Stimulated activated CD4-positive, alpha-beta T cell treated with anti-CD3 and anti-CD28 coated beads, Interleukin-1b, Interleukin-23, amount 100 ng/mL, for 48 hours (primary cell): Measurements from ENCODE around the gene CEP135.
A peak's percentile ranks its signal among the peaks of the same experiment; 100 is the strongest.
"Not testable (repeated sequence)": the region's sequence is repeated elsewhere in the genome, so short reads cannot be mapped to it uniquely, and the experiment has no call there.

Experiments used
- DNase-seq: peaks from one replicate; pipeline ENCODE4 v3.0.0-alpha.2; 2020

CEP135 gene, protein sequence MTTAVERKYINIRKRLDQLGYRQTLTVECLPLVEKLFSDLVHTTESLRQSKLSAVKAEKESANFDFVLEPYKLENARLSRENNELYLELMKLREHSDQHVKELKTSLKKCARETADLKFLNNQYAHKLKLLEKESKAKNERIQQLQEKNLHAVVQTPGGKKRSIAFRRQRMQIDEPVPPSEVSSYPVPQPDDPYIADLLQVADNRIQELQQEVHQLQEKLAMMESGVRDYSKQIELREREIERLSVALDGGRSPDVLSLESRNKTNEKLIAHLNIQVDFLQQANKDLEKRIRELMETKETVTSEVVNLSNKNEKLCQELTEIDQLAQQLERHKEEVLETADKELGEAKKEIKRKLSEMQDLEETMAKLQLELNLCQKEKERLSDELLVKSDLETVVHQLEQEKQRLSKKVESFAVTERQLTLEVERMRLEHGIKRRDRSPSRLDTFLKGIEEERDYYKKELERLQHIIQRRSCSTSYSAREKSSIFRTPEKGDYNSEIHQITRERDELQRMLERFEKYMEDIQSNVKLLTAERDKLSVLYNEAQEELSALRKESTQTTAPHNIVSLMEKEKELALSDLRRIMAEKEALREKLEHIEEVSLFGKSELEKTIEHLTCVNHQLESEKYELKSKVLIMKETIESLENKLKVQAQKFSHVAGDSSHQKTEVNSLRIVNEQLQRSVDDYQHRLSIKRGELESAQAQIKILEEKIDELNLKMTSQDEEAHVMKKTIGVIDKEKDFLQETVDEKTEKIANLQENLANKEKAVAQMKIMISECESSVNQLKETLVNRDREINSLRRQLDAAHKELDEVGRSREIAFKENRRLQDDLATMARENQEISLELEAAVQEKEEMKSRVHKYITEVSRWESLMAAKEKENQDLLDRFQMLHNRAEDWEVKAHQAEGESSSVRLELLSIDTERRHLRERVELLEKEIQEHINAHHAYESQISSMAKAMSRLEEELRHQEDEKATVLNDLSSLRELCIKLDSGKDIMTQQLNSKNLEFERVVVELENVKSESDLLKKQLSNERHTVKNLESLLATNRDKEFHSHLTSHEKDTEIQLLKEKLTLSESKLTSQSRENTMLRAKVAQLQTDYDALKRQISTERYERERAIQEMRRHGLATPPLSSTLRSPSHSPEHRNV

DNA sequence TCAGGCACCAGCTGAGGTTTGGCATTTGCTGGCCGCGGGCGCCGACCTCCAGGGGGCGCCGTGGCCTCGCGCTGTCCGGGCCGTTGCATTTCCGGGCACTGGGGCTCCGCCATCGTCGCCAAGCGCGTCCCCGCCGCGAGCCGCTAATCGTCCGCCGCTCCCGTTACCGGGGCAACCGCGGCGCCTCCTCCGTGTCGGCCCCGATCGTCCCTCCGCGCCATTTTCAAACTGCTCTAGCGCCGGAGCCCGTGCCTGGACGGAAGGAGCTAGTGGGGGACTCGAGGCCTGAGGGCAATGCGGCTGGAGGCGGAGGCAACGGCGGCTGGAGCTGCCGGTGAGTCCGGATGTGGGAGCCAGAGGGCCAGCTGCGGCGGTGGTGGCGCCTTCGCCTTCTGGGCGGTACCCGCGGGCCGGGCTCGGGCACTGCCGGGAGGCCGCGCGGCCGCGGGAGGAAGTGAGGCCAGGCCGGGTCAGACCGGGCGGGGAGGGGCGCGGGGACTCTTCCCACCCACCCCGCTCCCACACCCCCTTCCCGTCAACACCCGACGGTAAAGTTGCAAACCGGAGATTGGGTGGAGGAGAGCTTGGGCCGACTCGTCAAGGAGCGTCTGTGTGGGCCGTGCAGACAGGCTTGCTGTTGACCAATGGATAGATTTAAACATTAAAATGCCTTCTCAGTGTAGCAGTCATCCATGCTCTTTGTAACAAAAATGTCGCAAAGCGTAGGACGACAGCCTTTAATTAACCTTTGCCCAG is at the start of gene CEP135:
Gene CEP135 (plus strand): TSS at position 220 of the 756 bp plus-strand sequence. CDS start 3,186 bp downstream, outside the sequence.
- DNase-seq, result peak; percentile 92

DNA sequence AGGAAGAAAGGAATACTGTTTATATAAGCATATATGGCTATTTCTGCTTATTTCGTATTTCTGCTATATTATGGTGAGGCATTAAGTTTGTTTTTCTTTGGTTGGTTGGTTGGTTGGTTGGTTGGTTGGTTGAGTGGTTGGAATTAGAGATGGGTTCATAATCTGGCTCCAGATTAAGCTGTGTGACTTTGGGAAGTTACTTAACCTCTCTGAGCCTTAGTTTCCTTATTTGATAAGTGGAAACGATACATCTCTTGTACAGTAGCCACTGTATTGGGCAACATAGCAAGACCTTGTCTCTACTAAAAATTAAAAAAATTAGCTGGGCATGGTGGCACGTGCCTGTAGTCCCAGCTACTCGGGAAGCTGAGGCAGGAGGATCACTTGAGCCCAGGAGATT is 46.1 kb upstream of the CEP135 start:
- no peak for DNase-seq

DNA sequence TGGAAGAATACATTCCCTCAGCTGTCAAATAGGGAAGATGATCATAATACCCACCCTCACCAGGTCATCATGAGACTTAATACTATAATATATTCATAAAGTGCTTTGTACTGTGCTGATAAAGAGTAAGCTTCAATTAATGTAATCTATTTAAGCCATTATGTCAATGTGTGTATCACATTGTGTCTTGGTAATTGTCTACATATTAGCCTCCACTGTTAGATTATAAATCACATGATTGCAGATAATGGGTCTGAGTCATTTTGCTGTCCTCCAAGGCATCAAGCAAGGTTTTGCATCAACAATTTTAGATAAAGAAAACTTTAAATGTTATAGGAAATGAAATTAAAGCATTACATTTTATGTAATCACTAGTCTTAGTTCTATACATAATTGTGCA is 45.2 kb upstream of the CEP135 start:
- no peak for DNase-seq

DNA sequence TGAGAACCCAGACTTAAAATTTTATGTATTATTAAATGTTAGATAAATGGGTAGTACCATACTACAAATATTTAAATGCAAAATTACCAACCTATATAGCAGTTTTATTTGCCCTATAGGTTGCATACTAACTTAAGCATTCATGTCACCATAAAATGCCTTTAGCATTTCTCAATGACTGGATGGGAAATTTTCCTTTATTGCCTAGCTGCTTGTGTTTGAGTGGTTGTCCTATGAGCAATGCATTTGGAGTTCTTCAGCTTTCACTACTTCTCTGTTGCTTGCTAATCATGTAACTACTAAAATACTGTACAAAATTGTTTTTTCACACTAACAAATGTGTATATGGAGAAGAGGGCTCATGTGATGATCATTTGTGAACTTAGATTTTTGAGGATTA is 44.2 kb upstream of the CEP135 start:
- no peak for DNase-seq

DNA sequence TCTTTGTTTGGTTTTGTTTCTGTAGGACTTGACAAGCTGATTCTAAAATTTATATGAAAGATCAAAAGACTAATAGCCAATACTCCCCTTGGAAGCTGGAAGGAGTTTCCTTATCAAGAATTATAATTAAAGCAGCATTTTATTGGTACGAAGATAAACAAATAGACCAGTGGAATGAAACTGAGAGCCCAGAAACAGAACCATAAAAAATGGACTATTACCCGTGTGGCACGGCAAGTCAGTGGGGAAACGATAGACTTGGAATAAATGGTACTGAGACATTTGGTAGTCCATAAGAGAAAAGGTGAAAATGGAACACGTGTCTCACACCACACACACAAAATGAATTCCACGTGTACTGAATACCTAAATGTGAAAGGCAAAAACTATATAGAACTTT is 42.4 kb upstream of the CEP135 start:
- DNase-seq, result no peak

DNA sequence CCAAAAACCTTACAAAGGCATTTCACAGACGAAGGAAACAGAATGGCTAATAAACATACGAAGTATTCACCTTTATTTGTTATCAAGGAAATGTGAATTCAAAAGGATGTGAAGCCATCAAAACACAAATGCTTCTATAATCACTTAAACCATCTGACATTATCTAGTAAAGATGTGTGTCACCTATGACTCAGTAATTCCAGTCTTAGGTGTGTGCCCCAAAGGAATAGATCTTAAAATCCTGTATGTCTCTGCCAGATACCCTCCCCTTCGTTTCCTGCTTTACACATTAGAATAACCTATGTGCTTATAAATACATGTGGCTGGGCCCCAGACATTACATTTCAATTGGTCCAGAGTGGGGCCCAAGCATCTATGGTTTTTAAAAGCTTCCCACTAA is 41.8 kb upstream of the CEP135 start:
- DNase-seq, result no peak

DNA sequence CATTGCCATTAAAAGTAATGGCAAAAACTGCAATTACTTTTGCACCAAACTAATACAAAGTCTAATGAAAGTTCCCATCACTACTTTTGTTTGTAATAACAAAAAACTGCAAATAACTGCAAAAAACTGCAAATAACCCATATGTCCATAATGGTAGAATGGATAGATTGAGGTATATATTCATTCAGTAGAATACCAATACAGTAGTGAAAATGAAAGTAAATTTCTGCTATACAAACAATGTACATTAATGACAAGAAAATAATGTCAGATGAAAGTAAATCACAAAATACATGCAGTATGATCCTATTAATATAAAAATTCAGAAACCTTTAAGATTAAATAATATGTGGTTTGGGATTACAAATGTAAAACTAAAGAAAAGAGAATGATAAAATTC is 41.3 kb upstream of the CEP135 start:
- DNase-seq, result no peak

DNA sequence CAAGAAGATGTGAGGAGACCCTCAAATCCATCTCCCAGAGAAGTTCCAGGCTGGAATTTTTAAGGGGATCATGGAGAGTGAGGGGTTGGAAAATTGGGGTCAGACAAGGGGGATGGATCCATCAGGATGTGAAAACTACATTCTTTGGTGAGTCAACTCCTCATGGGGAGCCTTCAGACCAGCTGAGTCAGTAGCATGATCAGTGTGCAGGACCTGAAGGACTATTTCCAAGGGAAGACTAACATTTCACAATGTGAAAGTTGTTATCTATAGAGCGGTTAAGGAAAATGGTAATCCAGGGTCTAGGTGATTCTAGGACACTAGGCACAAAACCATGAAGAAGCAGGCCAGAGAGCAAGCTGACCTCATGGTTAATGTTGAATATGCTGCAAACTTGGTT is 38.6 kb upstream of the CEP135 start:
- no peak for DNase-seq

DNA sequence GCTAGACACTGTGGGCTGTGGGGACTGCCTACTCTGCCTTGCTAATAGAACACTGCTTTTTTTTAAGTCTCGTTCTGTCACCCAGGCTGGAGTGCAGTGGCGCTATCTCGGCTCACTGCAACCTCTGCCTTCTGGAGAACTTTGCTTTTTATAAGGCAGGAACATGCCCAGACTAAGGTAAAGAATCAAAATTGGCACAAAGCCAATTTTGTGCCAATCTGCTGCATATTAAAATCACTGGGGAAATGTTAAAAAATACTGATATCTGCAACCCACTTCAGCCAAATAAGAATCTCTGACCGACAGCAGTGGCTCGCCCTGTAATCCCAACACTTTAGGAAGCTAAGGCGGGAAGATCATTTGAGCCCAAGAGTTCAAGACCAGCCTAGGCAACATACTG is 36.5 kb upstream of the CEP135 start:
- DNase-seq, result no peak

DNA sequence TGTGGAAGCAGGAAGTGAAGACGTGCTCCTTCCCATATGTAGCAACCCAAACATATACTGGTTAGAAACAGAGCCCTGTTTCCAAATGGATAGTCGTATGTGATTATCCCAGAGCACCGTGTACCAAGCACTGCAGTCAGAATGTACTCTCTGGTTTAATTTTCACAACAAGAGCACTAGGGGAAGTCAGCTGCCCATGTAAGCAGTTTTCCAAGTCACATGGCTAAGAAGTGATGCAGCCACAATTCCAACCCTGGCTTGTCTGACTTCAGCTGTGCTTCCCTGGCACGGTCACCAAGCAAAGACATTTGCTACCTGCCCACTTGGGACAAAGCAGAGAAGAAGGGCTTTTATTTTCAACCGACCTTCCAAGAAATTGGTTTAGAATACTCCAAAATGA is 28.2 kb upstream of the CEP135 start:
- DNase-seq, result no peak

DNA sequence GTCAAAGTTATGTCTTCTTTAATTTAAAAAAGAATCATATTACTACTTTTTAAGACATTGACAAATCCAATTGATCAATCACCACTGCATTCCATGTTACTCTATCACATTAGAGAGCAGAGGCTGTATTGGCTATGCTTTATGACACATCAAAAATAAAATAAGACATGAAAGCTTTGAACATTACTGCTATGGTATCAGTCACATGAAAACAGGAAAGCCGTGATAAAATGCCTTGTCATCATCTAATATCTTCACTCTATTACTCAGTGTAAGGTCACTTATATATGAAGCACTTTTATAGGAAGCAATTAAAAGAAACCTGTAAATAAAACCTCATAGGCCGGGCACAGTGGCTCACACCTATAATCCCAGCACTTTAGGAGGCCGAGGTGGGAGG is 27.7 kb upstream of the CEP135 start:
- DNase-seq, result no peak

DNA sequence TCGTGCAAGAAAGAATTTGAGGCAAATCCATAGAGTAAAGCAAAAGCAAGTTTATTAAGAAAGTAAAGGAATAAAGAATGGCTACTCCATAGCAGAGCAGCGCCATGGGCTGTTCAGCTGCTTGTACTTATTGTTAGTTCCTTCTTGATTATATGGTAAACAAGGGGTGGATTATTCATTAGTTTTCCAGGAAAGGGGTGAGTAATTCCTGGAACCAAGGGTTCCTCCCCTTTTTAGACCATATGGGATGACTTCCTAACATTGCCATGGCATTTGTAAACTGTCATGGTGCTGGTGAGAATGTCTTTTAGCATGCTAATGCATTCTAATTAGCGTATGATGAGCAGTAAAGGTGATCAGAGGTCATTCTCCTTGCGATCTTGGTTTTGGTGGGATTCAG is 23.5 kb upstream of the CEP135 start:
- no peak for DNase-seq

DNA sequence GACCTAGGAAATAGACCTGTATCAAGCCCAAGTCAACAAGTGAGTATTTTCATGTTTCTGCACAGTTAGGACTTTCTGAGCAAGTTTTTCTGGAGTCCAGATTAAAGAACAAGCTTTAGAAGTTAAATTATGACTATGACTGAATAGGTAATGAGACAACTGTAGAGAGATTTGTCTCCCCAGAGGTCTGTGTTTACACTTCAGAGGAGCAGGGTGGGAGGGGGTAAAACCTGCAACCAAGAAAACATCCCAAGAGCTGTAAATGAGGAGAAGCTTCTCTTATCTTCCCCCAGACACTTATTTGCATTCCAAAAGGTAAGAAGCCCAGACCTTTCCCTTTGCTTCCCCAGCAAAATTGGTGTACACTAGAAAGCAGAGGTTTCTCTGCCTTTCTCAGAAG is 22.1 kb upstream of the CEP135 start:
- DNase-seq, result no peak

DNA sequence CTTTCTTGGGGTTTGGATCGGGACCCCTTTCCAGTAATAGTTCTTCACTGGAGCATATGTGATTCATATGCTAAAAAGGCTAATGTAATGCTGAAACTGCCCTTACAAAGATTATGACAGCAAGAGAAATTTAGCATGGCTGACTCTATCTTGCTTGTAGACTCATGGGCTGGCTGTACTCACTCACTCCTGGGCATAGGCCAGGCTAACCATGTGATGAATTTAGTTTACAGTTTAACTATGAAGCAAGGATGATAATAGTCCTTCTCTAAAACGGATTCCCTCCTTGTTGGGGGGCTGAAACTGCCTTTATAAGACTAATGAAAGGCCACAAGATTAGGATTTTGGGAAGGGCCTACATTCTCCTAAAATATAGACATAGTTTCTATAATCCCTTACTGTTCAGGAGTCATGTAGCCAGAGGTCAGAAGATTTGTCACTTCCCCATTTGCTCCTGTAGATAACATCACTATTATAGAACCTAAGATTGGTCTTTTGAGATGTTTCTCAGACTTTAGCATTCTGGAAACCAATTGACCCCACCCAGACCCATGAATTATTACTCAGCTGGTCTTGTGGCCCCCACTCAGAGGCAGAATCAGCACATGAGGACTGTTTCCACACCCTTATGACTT is 20.8 kb upstream of the CEP135 start:
- DNase-seq, result no peak

DNA sequence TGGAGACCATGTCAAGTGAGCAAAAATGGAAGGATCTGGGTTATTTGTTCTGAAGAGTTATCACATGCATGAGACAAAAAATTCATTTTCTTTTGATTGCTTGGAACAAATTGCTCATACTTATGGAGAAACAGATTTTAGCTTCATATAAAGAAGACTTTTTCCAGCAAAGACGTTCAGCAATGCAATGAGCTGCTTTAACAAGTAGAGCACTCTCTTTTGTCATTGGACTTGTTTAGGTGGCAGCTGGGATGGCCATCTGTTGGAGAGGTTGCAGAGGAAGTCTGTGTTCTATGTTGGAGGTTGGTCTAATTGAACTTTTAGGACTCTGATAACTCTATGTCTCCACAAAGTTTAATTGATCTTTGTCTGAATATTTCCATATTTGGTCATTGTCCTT is 19.9 kb upstream of the CEP135 start:
- no peak for DNase-seq

DNA sequence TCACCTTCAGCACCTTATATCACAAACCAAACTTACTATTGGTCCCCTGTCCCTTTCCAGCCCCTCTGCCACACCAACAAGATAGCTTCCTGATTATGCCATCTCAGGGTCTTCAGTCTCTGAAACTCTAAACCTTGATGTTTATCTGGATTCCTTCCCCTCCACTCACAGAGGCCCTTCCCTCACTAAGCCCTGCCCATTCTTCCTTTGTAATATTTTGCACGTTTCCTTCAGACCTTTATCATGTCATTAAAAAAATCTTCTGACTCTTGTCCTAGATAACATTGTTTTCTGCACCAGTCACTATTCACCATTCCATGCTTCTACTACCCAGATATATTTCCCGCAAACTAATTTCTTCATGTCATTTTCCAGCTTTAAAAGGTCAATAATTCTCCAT is 17.7 kb upstream of the CEP135 start:
- no peak for DNase-seq

DNA sequence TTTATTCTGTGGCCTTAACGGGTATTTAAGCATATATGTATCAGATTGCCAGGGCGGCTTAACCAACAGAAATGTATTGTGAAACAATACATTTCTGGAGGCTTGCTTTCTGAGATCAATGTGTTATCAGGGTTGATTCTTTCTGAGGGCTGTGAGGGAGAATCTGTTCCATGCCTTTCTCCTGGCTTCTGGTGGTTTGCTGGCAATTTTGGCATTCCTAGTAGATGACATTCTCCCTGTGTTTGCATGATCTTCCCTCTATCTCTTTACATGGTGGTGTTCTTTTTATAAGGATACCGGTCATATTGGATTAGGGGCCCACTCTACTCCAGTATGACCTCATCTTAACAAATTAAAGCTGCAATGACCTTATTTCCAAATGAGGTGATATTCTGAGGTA is 16.9 kb upstream of the CEP135 start:
- DNase-seq, result no peak

DNA sequence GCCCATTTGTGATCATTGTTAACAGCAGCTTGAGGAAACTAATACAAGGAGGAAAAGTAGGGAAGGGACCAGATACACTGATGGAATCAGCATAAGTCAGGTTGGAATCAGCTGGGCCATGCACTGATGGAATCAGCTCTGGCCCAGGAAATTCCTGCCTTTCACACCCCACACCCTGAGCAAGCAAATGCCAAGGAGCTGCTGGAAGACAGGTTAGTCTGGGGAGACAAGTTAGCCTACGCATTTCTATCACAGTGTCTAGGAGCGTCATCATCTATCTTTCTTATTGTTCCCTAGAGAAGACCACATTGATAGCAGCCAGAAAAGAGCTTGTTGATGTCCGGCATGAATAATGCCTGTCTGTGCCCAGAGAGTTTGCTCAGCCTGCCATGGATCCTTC is 16.2 kb upstream of the CEP135 start:
- no peak for DNase-seq

DNA sequence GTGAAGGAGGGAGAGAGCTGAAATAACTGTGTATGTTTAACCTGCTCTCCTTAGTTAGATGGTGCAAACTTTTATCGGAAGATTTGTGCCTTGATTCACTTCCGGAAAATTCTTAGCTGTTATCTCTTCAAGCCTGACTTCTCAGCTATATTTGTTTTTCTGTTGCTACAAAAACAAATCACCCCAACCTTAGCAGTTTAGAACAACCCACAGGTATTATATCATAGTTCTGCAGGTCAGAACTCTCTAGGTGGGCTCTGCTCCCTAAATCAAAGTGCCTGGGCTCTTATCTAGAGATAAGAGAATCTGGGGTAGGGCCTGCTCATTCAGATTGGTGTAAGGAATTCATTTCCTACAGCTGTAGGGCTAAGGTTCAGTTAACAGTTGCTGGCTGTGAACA is 15.1 kb upstream of the CEP135 start:
- DNase-seq, result no peak

DNA sequence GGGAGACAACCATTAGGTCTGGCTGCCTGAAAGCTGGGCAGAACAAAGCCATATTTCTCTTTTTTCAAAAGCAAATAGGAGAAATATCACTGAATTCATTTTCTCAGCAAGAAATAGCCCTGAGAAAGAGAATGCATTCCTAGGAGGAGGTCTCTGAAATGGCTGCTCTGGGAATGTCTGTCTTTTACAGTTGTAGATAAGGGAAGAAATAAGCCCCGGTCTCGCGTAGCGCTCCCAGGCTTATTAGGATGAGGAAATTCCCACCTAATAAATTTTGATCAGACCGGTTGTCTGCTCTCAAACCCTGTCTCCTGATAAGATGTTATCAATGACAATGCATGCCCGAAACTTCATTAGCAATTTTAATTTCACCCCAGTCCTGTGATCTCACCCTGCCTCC is 12.8 kb upstream of the CEP135 start:
- not testable (repeated sequence) for DNase-seq

DNA sequence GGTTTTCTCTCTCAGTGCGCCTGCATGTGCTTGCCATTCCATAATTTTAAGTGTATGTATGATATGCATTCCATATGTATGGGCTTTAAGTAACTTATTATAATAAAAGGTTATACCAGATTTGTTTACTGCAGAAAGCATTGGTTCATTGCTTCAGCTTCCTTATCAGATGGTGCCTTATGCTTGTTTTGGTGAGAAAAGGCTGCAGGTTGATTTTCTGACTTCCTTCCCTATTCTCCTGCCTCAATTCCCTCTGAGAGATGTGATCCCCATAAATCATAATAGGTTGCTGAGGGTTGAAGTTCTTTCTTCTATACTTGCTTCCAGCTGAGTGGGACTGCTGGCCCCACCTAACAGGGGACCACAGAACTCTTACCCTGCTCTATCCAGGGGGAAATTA is 10.3 kb upstream of the CEP135 start:
- no peak for DNase-seq

DNA sequence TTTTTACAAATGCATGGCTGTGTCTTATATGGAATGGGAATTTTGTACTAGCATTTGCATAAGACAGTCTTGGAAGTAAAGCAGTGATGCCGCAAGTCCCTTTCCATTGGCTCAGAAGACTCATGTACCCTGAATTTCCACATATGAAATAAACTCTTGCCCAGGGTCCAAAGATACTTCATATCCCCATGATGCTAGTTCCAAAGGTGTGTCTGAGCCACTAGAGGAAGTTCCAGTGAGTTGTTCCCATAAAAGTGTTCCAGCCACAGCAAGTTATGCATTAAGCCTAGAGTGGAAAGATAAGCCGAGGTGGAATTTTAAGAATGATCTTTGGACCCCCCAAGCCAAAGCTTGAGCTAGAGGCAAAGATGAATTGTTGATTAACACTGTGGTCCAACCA is 9.3 kb upstream of the CEP135 start:
- no peak for DNase-seq
